Amniotic epithelial cell (primary cell): ENCODE results near the gene C13orf46.

ENCODE experiments used
- DNase-seq: peaks from one replicate; pipeline ENCODE4 v3.0.0-alpha.2; 2010; ENCODE audit warnings: low read depth

C13orf46 gene

GRCh38 chr13:113970810-113971470 lies 2.9 kb downstream of the C13orf46 start:
- DNase-seq = peak; percentile 77

DNA sequence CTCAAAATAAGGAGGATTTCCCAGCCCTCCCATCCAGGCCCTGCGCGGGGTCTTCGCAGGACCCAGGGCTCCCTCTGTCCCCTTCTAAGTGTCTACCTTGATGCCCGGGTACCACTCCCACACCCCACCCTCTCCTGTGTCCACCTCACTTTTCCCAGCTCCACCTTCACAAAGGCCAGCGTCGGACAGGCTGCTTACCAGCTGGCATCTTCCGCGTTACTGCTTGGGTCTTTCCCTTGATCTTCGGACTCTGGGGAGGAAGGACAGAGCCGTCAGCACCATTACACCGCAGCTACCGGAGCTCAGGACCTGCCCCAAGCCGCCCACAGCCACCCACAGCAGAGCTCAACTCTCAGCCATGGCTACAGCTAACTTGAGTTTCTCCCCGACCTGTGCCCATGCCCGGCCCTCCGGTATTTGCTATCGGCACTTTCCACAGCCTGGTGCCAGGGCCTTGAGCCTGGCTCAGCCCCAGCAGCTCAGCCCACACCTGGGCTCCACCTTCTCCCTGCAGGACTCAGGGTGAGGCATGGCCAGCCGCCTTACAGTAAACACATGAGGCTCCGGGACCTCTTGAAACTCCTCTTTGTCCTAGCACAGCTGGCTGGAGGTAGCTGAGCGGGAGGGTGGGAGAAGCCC lies 3.8 kb downstream of the C13orf46 start:
- DNase-seq = no peak

DNA sequence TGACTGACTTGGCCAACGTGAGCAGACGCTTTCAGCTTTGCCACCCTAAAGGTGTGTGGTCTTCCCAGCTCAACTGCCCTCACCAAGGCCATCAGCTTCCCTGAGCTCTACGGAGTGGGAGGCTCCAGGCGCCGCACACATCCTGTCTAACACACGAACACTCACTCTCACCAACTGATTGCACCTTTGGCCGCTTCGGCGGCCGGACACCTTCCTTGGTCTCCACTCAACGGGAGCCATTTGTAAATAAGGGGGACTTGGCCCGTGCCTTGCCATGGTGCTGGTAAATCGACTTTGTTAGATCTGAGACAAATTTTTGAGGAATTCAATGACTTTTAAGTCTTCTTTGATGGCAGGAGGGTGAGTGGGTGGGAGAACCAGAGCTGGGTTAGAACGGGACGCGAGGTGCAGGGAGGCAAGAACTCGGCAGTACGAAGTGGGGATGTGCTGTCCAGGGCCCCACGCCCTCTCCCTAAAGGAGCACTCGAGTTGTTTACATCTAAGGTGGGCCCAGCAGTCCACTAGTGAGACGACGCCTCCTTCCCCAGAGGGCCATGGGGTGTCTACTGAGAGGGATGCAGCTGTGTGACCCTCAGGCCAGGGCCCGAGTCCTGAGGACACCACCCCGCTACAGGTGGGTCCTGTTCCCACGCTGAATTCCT lies 4.4 kb downstream of the C13orf46 start:
- DNase-seq = no peak

- no peak for DNase-seq
Measured at GRCh38 chr13:113968463-113969310, 5.2 kb downstream of the C13orf46 start.

DNA sequence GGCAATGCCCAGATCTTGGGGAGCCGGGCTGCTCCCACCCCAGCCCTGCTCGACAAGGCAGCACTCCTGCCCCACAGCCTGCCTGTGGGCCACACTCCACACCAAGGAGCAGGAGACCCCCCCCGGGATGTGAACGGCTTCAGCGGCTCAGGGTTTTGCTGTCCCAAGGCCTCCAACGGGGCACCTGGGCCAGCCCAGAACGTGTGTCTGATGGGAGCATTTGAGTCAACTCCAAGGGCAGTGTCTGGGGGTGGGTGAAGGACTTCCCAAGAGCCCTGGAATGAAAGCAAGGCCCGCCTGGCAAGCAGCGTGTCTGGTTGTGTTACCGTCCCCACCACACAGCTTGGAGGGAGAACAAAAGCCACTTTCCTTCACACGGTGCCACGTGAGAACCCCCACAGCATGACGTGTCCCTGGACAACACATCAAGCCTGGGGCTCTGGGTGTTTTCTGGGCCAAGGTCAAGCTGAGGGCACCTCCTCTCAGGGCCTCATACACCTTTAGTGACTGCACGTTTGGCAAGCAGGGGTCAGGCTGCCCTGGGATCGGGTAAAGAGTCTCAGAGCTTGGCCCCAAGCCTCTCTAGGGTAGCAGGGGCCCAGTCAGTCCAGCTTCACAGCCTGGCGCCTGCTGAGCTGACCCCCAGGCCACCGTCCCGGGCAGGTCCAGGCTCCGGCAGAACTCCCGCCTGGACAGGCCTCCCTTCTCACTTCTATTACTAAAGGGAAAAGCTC lies 6.0 kb downstream of the C13orf46 start:
- DNase-seq = no peak

DNA sequence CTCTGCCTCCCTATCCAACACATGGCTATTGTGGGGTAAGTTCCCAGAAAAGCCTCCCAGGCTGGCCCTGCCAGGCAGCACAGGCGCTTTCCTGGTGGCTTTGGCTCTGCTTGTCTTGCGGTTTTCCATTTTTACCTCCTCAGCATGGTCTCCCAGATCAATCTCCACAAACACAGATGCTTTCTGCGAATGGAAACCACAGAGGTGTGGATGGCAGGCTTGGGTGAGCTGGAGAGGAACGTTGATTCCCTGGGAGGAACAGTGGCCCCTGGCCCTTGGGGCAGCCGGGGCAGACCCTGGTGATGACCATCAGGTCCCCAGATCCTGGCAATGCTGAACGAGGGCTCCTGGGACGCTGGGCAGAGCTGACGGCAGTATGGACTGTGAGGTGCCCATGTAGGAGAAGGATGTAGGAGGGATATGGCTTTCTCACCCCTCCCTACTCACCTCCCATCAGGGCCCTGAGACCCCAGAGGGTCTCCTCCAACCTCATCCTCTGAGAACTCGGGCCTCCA lies 6.6 kb downstream of the C13orf46 start:
- DNase-seq = no peak

- no peak for DNase-seq
Measured at GRCh38 chr13:113965968-113966884, 7.7 kb downstream of the C13orf46 start.

DNA sequence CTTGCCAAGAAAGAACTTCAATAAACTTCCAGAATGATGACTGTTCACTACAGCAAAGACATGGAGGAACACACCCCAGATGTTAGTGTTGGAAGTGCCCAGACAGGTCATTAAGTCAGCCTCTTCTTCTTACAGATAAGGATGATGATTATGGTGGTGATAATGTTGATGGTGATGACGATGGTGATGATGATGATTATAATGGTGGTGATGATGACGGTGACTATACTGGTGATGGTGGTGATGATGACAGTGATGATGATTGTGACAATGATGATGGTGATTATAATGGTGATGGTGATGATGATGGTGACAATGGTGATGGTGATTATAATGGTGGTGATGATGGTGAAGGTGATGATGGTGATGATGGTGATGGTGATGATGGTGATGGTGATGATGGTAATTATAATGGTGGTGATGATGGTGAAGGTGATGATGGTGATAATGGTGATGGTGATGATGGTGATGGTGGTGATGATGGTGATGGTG lies 8.4 kb downstream of the C13orf46 start:
- no peak for DNase-seq

- DNase-seq = no peak
Measured at GRCh38 chr13:113964251-113964995, 9.5 kb downstream of the C13orf46 start.

GRCh38 chr13:113963376-113963775 lies 10.5 kb downstream of the C13orf46 start:
- DNase-seq = no peak

DNA sequence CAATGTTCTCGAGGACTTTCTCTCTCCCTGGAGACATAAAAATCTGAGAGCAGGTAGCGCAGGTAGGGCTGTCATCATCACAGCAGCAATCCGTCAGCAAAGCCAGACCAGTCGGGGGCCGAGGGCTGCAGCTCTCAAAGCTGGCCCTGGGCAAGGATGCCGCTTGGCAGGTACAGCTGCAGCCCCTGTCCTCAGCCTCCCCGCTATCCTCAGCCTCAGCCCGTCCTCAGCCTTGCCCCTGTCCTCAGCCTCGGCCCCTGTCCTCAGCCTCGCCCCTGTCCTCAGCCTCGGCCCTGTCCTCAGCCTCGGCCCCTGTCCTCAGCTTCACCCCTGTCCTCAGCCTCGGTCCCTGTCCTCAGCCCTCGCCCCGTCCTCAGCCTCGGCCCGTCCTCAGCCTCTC lies 10.9 kb downstream of the C13orf46 start:
- DNase-seq = no peak

DNA sequence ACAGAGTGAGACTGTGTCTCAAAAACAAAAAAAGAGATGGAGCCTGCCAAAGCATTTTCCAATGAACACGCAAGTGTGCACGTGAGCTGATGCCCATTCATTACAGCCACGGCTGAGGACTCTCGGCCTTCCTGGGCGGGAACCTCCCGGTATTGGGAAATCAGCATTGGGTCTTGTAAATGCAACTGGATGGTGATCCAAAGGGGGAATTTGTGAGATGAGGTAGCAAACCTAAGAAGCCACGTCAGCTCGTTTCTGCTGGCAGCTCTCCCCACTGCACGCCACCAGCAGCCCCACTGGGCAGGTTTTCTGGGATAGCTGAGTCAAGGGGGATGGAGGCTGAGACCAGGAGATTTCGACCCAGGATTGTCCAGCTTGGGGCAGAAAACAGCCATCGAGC lies 11.5 kb downstream of the C13orf46 start:
- no peak for DNase-seq

- no peak for DNase-seq
Measured at GRCh38 chr13:113960276-113960948, 13.5 kb downstream of the C13orf46 start.

DNA sequence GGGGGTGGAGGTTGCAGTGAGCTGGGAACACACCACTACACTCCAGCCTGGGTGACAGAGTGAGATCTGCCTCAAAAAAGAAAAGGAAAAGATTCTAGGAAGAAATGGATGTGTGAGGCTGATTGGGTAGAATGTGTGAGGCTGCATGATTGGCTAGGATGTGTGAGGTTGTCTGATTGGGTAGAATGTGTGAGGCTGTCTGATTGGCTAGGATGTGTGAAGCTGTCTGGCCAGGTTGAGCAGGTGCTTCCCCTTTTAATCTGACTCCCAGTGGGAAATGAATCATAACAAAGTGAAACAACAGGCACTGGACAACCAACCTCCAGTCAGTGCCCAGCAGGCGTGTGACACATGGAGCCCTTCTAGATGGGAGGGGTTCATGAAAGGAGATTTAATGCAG lies 14.7 kb downstream of the C13orf46 start:
- no peak for DNase-seq

DNA sequence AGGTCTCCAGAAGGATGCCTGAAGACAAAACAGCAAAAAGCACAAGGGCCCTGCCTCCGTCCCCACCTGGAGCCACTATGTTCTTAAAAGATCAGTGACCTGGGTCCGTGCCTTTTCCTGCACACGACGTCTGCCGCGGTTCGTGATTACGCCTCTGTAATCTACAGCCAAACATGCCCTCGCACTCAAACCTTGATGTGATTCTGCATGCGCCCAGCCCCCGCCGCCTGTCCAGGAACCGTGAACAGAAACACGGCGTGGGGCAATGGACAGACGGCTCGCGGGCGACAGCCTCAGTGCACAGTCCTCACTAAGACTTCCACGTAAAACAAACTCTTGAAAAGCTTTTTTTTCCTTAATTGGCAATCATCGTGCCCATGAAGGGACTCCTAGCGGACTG lies 15.5 kb downstream of the C13orf46 start:
- DNase-seq = no peak

DNA sequence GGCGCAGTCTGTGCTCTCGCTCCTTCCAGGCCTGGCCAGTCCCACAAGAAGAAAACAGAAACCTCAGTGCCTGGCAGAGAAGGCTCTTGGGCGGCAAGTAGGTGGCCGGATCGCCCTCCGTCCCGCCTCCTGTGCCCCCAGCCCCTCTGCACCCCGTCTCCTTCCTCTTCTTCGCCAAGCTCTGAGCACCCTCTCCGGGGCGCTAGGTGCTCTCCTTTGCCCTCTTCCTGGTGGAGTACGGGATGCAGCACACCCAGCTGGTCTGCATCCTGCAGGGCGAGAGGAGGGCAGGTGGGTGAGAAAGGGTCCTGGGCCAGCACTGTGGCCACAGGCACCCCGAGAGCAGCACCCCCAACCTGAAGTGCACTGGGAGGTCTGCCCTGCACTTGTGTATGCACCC lies 17.3 kb downstream of the C13orf46 start:
- no peak for DNase-seq

DNA sequence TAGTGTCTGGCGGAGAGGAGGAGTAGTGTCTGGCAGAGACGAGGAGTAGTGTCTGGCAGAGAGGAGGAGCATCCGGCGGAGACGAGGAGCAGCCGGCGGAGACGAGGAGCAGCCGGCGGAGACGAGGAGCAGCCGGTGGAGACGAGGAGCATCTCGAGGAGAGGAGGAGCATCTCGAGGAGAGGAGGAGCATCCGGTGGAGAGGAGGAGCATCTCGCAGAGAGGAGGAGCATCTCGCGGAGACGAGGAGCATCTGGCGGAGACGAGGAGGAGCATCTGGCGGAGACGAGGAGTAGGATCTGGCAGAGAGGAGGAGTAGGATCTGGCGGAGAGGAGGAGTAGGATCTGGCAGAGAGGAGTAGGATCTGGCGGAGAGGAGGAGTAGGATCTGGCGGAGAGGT lies 18.2 kb downstream of the C13orf46 start:
- DNase-seq = no peak

DNA sequence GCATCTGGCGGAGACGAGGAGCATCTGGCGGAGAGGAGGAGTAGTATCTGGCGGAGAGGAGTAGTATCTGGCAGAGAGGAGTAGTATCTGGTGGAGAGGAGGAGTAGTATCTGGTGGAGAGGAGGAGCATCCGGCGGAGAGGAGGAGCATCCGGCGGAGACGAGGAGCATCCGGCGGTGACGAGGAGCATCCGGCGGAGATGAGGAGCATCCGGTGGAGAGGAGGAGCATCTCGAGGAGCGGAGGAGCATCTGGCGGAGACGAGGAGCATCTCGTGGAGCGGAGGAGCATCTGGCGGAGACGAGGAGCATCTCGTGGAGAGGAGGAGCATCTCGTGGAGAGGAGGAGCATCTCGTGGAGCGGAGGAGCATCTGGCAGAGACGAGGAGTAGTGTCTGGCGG lies 18.6 kb downstream of the C13orf46 start:
- DNase-seq = no peak
